Measurements from ENCODE around the gene ANOS1. TPM values are rescaled to one million over a fixed set of nuclear protein-coding genes. Genes with fewer than 3 reads are reported as not detected.

Gene ANOS1
- total RNA-seq, 1 donor from 2014 or later = 4.3 TPM

DNA sequence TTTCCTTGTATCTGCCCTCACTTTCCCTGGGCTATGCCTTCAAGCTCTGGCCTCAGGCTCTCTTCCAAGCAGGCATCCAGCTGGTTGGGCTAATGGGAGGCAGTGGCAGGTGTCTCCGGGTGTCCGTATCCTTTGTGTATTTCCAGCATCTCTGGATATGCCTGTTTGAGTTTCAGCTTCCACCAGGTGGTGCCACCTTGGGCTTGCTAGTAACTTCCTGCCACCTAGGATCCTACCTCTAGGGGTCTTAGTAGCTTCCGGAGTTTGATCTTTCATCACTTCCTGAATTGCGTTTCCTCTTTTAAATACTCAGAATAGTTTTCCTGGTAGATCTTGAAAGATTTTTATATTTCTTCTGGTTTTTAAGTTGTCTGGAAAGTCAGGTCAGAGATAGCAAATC is 23.2 kb upstream of the ANOS1 start:
- Mint-ChIP-seq H3K4me1 (no peaks in the 10 kb centered on the region), H3K4me3 (no peak overlapping the region), H3K9me3 (peaks cover 16% of the 10 kb centered on the region), H3K27ac (no peak overlapping the region), H3K36me3 (no peaks in the 10 kb centered on the region), H3K27me3 (ENCODE audit: low read depth) (peaks cover 5% of the 10 kb centered on the region)
- DNase-seq (ENCODE audit: low spot score in 2 of 2, unreplicated experiment in 2 of 2) = no peak
- TF ChIP-seq, protein P1, sequence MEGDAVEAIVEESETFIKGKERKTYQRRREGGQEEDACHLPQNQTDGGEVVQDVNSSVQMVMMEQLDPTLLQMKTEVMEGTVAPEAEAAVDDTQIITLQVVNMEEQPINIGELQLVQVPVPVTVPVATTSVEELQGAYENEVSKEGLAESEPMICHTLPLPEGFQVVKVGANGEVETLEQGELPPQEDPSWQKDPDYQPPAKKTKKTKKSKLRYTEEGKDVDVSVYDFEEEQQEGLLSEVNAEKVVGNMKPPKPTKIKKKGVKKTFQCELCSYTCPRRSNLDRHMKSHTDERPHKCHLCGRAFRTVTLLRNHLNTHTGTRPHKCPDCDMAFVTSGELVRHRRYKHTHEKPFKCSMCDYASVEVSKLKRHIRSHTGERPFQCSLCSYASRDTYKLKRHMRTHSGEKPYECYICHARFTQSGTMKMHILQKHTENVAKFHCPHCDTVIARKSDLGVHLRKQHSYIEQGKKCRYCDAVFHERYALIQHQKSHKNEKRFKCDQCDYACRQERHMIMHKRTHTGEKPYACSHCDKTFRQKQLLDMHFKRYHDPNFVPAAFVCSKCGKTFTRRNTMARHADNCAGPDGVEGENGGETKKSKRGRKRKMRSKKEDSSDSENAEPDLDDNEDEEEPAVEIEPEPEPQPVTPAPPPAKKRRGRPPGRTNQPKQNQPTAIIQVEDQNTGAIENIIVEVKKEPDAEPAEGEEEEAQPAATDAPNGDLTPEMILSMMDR (IDR thresholded peaks at IDR 0.05; ENCODE audit: unreplicated experiment) = no peak

DNA sequence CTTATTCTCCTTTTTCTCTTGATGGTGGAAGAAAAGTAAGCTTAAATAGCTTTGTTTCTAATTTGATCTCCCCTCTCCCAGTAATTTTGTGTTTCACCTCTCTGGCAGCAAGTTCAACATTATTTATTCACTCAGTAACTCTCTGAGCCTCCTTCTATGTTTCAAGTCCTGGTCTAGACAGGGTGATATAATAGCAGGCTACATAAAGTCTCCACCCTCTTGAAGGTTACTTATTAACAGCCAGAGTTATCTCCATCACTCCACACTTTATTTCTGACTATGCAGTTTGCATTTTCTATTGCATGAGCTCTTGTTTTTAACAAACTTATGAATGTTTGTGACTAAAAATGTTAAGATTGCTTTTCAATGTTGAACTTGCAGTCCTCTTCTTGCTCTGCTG is 17.8 kb upstream of the ANOS1 start:
- Mint-ChIP-seq H3K27ac (no peak overlapping the region), H3K27me3 (ENCODE audit: low read depth) (peaks cover 26% of the 10 kb centered on the region), H3K36me3 (no peaks in the 10 kb centered on the region), H3K9me3 (no peaks in the 10 kb centered on the region), H3K4me1 (no peaks in the 10 kb centered on the region), H3K4me3 (no peak overlapping the region)
- no peak for DNase-seq (ENCODE audit: low spot score in 2 of 2, unreplicated experiment in 2 of 2)
- TF ChIP-seq, protein P1 (IDR thresholded peaks at IDR 0.05; ENCODE audit: unreplicated experiment) = no peak

DNA sequence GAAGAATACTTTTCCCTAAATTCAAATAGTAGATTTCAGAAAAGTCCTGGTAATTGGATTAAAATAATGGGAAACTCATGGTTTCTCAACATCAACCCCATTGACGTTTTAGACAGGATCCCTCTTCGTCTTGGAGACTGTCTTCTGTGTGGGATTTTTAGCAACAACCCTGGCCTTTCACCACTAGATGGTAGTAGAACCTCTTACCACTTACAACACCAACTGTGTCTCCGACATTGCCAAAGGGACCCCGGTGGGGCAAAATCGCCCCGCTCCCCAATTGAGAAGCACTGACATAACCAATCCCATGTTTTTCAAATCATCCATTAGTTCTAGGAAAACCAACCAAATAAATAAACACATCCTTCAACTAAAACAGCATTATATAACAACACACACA is 16.9 kb upstream of the ANOS1 start:
- no peak for DNase-seq (ENCODE audit: low spot score in 2 of 2, unreplicated experiment in 2 of 2)
- no peaks in the 10 kb centered on the region for H3K4me1 Mint-ChIP-seq
- no peaks in the 10 kb centered on the region for H3K36me3 Mint-ChIP-seq
- no peak overlapping the region for H3K4me3 Mint-ChIP-seq
- H3K9me3 Mint-ChIP-seq = no peaks in the 10 kb centered on the region
- peaks cover 26% of the 10 kb centered on the region for H3K27me3 Mint-ChIP-seq (ENCODE audit: low read depth)
- H3K27ac Mint-ChIP-seq = no peak overlapping the region
- TF ChIP-seq, protein P1 (IDR thresholded peaks at IDR 0.05; ENCODE audit: unreplicated experiment) = peak; percentile 31

DNA sequence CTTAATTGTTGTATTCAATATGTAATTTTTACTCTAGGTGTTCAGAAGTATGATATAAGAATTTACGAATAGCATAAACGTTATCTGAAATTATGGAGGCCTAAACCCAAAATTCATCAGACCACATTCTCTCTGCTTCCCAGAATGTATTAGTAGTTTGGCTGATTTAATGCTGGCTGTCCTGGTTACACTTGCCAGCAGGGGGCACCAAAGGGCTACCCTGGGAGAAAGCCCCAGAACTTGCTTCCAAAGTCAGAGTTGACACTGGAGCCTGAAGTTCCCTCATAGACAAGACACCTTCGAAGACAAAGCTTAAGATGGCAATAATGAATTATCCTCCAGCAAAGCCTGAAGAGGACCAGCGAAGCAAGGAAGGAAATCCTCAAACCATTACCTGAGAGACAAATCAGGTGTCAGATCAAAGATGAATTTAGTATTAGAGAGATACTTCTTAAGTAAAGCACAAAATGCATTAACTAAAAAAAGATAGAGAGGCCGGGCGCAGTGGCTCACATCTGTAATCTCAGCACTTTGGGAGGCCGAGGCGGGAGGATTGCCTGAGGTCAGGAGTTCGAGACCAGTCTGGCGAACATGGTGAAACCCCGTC is 11.3 kb upstream of the ANOS1 start:
- Mint-ChIP-seq H3K27me3 (ENCODE audit: low read depth) (peaks cover 30% of the 10 kb centered on the region), H3K36me3 (no peaks in the 10 kb centered on the region), H3K4me1 (no peaks in the 10 kb centered on the region), H3K4me3 (no peak overlapping the region), H3K9me3 (no peaks in the 10 kb centered on the region), H3K27ac (no peak overlapping the region)
- TF ChIP-seq, protein P1 (IDR thresholded peaks at IDR 0.05; ENCODE audit: unreplicated experiment) = peak; percentile 86
- peak in 1 of 2 experiments; percentile 66 for DNase-seq (ENCODE audit: low spot score in 2 of 2, unreplicated experiment in 2 of 2)

DNA sequence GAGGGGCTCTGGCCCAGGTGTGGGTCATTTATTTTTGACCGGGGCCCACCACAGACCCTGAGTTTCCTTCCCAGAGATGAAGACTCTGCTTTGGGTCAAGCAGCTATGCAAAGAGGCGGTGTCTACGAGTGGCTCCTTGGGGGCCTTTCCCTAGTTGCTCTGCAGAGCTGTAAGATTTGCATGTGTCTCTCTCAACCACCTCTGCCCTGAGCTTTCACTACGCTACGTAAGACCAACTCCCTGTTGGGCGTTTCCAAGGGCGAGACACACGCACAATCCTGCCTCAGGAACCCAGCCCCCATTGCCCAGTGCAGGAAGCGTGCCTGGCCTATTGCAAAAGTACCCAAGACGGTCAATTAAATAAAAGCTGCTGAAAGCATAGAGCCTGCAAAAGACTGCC is 10.0 kb upstream of the ANOS1 start:
- no peak for DNase-seq (ENCODE audit: low spot score in 2 of 2, unreplicated experiment in 2 of 2)
- Mint-ChIP-seq H3K27me3 (ENCODE audit: low read depth) (peaks cover 33% of the 10 kb centered on the region), H3K4me1 (no peaks in the 10 kb centered on the region), H3K36me3 (no peaks in the 10 kb centered on the region), H3K4me3 (no peak overlapping the region), H3K27ac (no peak overlapping the region), H3K9me3 (no peaks in the 10 kb centered on the region)
- TF ChIP-seq, protein P1 (IDR thresholded peaks at IDR 0.05; ENCODE audit: unreplicated experiment) = no peak
